ENCODE data around the gene LRMDA. TPM values are rescaled to one million over a fixed set of nuclear protein-coding genes. Genes with fewer than 3 reads are reported as not detected.

The LRMDA gene
- polyA plus RNA-seq, 1 donor (not counting 4 experiments of a cell fraction or from before 2014, with no cell fraction given), result not detected

DNA sequence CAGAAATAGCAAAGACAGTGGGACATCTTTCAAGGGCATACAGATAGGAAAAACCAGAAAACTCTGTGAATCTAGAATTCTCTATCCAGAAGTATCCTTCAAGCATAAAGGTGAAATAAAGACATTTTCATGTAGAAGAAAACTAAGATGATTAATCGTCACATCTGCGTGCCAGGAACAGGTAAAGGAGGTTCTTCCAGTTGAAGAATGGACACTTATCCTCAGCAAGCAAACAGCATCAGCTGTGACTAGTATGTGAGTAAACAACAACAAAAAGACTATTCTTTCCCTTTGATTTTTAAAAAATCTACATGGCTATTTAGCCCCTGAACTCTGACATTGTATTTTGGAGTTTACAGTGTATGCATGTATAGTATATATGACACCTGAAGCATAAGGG, 124.9 kb downstream of the LRMDA start:
- no peaks in the 10 kb centered on the region for H3K9me1 ChIP-seq (ENCODE audit: control insufficient read depth, extremely low read depth, insufficient read depth, low read length)
- FAIRE-seq, result no peak
- no peaks in the 10 kb centered on the region for H3K79me2 ChIP-seq (ENCODE audit: control insufficient read depth, insufficient read depth, low read length)
- no peak for DNase-seq (ENCODE audit: low read depth, low spot score)
- H3K36me3 ChIP-seq (ENCODE audit: control insufficient read depth in 2 of 2, extremely low read depth in 1 of 2, insufficient read depth in 2 of 2, low read length in 2 of 2), result no peaks in the 10 kb centered on the region
- H3K9me3 ChIP-seq (ENCODE audit: control insufficient read depth, low read depth, low read length), result no peaks in the 10 kb centered on the region
- H3K4me2 ChIP-seq (ENCODE audit: control insufficient read depth, extremely low read depth, insufficient read depth, low read depth, low read length), result no peak overlapping the region
- H3K4me1 ChIP-seq (ENCODE audit: control insufficient read depth, extremely low read depth, insufficient read depth, low read length), result no peaks in the 10 kb centered on the region
- no peak overlapping the region for H3K4me3 ChIP-seq (ENCODE audit: control insufficient read depth in 2 of 3, extremely low read depth in 1 of 3, insufficient read depth in 2 of 3, low read depth in 1 of 3, low read length in 3 of 3)
- dilution Hi-C loops (cut with MboI; ENCODE audit: extremely low pct_ligation_motif_present, low sequenced_read_pairs), result no loop called here
- TF ChIP-seq, protein P1, sequence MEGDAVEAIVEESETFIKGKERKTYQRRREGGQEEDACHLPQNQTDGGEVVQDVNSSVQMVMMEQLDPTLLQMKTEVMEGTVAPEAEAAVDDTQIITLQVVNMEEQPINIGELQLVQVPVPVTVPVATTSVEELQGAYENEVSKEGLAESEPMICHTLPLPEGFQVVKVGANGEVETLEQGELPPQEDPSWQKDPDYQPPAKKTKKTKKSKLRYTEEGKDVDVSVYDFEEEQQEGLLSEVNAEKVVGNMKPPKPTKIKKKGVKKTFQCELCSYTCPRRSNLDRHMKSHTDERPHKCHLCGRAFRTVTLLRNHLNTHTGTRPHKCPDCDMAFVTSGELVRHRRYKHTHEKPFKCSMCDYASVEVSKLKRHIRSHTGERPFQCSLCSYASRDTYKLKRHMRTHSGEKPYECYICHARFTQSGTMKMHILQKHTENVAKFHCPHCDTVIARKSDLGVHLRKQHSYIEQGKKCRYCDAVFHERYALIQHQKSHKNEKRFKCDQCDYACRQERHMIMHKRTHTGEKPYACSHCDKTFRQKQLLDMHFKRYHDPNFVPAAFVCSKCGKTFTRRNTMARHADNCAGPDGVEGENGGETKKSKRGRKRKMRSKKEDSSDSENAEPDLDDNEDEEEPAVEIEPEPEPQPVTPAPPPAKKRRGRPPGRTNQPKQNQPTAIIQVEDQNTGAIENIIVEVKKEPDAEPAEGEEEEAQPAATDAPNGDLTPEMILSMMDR (optimal IDR thresholded peaks at IDR 0.05 in 1 of 3, IDR thresholded peaks at IDR 0.05 in 1 of 3, conservative IDR thresholded peaks at IDR 0.05 in 1 of 3; ENCODE audit: extremely low read depth in 1 of 3, insufficient read depth in 2 of 3, low read length in 3 of 3), result no peak
- TF ChIP-seq EZH2 (IDR thresholded peaks at IDR 0.05; ENCODE audit: low read length), result no peak
- no peak overlapping the region for H3K27ac ChIP-seq (ENCODE audit: control insufficient read depth, insufficient read depth, low read length)
- no peak overlapping the region for H2AFZ ChIP-seq (ENCODE audit: control insufficient read depth, low read length)
- no peaks in the 10 kb centered on the region for H3K27me3 ChIP-seq (ENCODE audit: control insufficient read depth, extremely low read depth, insufficient read depth, low read length)
- no peak overlapping the region for H3K9ac ChIP-seq (ENCODE audit: control insufficient read depth, extremely low read depth, insufficient read depth, low read length)
- H4K20me1 ChIP-seq (ENCODE audit: control insufficient read depth, extremely low read depth, insufficient read depth, low read length), result no peaks in the 10 kb centered on the region

DNA sequence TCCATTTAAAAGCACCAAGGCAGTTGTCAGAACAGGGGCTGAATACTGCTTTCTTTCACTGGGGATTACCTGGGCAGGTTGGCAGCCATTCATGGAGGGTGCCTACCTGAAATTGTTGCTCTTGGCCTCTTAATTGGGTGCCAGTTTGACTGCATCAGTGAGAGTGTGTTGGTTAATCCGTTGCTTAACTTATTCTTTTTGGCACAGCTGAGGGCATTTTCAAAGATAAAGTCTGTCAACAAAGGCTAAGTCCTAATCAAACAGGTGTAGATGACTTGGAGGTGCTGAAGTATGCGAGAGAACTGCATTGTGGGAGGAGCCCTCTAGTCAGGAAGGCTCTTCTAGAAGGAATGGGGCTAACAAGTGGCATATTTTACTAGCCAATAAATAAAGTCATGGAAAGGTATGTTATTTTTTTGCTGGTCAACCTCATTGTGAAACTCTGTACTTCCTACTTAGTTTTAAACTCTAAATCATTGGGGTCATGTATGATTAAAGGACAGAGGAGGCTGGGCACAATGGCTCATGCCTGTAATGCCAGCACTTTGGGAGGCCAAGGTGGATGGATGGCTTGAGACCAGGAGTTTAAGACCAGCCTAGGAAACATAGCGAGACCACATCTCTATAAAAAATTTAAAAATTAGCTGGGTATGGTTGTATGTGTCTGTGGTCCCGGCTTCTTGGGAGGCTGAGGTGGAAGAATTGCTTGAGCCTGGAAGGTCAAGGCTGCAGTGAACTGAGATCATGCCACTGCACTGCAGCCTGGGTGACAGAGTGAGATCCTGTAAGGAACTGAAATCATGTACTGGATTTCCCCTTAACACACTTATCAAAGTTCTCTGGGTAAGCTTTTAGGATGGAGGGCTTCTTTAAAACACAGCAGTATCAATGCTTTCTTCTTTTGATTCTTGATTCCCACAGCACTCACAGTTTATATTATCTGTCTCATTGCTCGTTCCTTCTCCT, 134.1 kb downstream of the LRMDA start:
- Histone ChIP-seq H3K9me1 (ENCODE audit: control insufficient read depth, extremely low read depth, insufficient read depth, low read length) (no peaks in the 10 kb centered on the region), H3K27ac (ENCODE audit: control insufficient read depth, insufficient read depth, low read length) (no peak overlapping the region), H2AFZ (ENCODE audit: control insufficient read depth, low read length) (no peak overlapping the region), H3K79me2 (ENCODE audit: control insufficient read depth, insufficient read depth, low read length) (no peaks in the 10 kb centered on the region), H3K27me3 (ENCODE audit: control insufficient read depth, extremely low read depth, insufficient read depth, low read length) (no peaks in the 10 kb centered on the region), H3K4me3 (ENCODE audit: control insufficient read depth in 2 of 3, extremely low read depth in 1 of 3, insufficient read depth in 2 of 3, low read depth in 1 of 3, low read length in 3 of 3) (no peak overlapping the region), H3K4me2 (ENCODE audit: control insufficient read depth, extremely low read depth, insufficient read depth, low read depth, low read length) (no peak overlapping the region), H3K9me3 (ENCODE audit: control insufficient read depth, low read depth, low read length) (no peaks in the 10 kb centered on the region), H3K36me3 (ENCODE audit: control insufficient read depth in 2 of 2, extremely low read depth in 1 of 2, insufficient read depth in 2 of 2, low read length in 2 of 2) (no peaks in the 10 kb centered on the region), H3K4me1 (ENCODE audit: control insufficient read depth, extremely low read depth, insufficient read depth, low read length) (no peaks in the 10 kb centered on the region), H3K9ac (ENCODE audit: control insufficient read depth, extremely low read depth, insufficient read depth, low read length) (no peak overlapping the region), H4K20me1 (ENCODE audit: control insufficient read depth, extremely low read depth, insufficient read depth, low read length) (no peaks in the 10 kb centered on the region)
- TF ChIP-seq, protein P1 (optimal IDR thresholded peaks at IDR 0.05 in 1 of 3, IDR thresholded peaks at IDR 0.05 in 1 of 3, conservative IDR thresholded peaks at IDR 0.05 in 1 of 3; ENCODE audit: extremely low read depth in 1 of 3, insufficient read depth in 2 of 3, low read length in 3 of 3), result no peak
- TF ChIP-seq EZH2 (IDR thresholded peaks at IDR 0.05; ENCODE audit: low read length), result no peak
- no peak for FAIRE-seq
- dilution Hi-C loops (cut with MboI; ENCODE audit: extremely low pct_ligation_motif_present, low sequenced_read_pairs), result no loop called here
- no peak for DNase-seq (ENCODE audit: low read depth, low spot score)

All from keratinocyte (primary cell).